Measurements from ENCODE around the gene ANKS1B. TPM values are rescaled to one million over a fixed set of nuclear protein-coding genes. Genes with fewer than 3 reads are reported as not detected.

Gene ANKS1B
- total RNA-seq, 4 donors from 2014 or later, result 1.5 to 5.5 (median 4.4) TPM

DNA sequence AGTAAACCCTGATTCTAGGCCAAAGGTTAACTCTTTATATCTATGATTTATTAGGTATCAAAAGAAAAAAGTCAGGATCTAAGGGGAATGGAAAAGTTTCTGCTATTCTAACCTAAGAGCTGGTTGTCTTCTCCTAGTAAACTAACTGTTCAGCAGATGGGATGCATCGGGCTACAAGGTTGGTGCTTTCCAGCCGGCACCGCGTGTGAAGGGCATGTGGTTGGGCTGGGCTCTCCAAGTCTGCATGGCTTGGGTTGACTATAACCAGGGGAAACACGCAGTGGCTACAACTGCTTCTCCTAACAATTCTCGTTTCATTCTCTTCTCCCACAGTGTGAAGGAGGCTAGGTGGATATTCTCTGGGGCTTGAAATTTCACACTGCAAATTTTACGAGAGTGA is 985.2 kb downstream of the ANKS1B start:
- no peak for DNase-seq (ENCODE audit: low spot score in 2 of 2)
- TF ChIP-seq POLR2A (IDR thresholded peaks at IDR 0.05), result no peak
- TF ChIP-seq, protein P1, sequence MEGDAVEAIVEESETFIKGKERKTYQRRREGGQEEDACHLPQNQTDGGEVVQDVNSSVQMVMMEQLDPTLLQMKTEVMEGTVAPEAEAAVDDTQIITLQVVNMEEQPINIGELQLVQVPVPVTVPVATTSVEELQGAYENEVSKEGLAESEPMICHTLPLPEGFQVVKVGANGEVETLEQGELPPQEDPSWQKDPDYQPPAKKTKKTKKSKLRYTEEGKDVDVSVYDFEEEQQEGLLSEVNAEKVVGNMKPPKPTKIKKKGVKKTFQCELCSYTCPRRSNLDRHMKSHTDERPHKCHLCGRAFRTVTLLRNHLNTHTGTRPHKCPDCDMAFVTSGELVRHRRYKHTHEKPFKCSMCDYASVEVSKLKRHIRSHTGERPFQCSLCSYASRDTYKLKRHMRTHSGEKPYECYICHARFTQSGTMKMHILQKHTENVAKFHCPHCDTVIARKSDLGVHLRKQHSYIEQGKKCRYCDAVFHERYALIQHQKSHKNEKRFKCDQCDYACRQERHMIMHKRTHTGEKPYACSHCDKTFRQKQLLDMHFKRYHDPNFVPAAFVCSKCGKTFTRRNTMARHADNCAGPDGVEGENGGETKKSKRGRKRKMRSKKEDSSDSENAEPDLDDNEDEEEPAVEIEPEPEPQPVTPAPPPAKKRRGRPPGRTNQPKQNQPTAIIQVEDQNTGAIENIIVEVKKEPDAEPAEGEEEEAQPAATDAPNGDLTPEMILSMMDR (IDR thresholded peaks at IDR 0.05), result no peak
- WGBS, 2 donors, result 65 to 71% methylated on average over 7 of the region's 7 CpGs
- intact Hi-C loops (cut with DNase I; ENCODE audit: low total_unique reads), result no loop called here
- H3K4me3 ChIP-seq (ENCODE audit: low read depth, poor library complexity, severe bottlenecking), result no peak overlapping the region

DNA sequence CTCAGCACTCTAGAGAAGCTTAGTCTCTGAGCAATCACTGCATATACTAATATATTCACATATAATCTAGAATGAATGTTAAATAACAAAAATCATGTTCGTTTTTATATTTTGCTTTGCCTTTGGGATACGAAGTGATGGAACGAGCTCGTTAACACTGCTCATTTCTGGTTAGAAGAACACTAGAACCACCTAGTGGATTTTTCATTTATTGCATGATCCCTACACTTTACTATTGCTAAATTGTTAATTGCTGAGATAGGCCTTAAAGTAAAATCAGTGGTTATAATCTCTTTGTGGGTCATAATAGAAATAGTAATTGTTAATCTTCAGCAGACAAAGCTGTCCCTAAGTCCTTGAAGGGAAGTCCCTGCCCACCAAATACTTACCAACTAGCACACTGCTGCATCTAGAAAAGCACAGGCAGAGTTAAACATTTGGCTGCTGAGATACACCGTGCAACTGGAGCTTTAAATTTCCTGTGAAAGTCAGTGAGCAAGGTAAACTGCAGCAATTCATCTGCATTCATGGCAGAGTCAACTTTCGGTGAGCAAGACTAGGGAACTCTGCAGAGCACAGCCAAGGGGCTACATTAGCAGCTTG is 985.9 kb downstream of the ANKS1B start:
- no peak for DNase-seq (ENCODE audit: low spot score in 2 of 2)
- TF ChIP-seq, protein P1 (IDR thresholded peaks at IDR 0.05), result no peak
- TF ChIP-seq POLR2A (IDR thresholded peaks at IDR 0.05), result no peak
- intact Hi-C loops (cut with DNase I; ENCODE audit: low total_unique reads), result no loop called here
- 17 to 21% methylated on average over 6 of the region's 6 CpGs for WGBS, 2 donors
- H3K4me3 ChIP-seq (ENCODE audit: low read depth, poor library complexity, severe bottlenecking), result no peak overlapping the region

DNA sequence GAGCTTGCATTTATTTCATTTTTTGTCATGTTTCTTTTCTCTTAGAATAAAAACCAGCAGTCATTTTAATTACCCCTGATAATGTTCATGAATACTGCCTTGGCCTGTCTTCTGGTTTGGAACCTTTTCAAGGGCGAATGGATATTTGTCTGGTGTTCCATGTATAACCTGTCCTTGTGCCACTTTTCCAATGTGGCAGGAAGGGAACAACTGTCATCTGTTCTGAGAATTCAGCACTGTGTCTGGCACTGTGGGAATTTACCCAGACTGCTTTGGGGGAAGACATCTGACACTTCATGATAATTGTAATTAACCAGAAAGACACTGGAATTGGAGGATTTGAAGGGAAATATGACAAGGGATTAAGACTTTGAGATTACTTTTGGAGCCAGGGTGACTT is 986.8 kb downstream of the ANKS1B start:
- TF ChIP-seq, protein P1 (IDR thresholded peaks at IDR 0.05), result no peak
- TF ChIP-seq POLR2A (IDR thresholded peaks at IDR 0.05), result no peak
- intact Hi-C loops (cut with DNase I; ENCODE audit: low total_unique reads), result no loop called here
- DNase-seq (ENCODE audit: low spot score in 2 of 2), result no peak
- H3K4me3 ChIP-seq (ENCODE audit: low read depth, poor library complexity, severe bottlenecking), result no peak overlapping the region
- 75 to 77% methylated on average over 1 of the region's 1 CpG for WGBS, 2 donors

DNA sequence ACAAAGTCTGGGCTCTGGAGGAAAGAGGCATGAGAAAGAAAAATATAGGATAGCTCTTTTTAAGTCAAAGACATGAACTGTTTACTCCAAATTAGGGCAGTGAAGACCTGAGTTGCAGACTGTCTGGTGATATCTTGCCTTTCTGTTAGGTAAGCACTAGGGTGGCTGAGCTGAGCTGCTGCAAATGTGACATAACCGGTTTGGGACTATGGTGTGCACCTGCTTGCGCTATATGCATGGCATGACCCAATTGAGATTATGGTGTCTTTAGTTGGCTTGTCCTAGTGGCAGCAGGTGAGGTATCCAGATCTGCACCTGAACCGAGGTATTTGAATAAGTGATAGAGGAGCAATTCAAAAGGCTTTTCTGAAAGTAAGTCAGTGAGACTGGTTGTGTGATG is 994.1 kb downstream of the ANKS1B start:
- intact Hi-C loops (cut with DNase I; ENCODE audit: low total_unique reads), result no loop called here
- WGBS, 2 donors, result 77 to 81% methylated on average over 3 of the region's 3 CpGs
- H3K4me3 ChIP-seq (ENCODE audit: low read depth, poor library complexity, severe bottlenecking), result no peak overlapping the region
- no peak for TF ChIP-seq POLR2A (IDR thresholded peaks at IDR 0.05)
- TF ChIP-seq, protein P1 (IDR thresholded peaks at IDR 0.05), result no peak
- no peak for DNase-seq (ENCODE audit: low spot score in 2 of 2)

DNA sequence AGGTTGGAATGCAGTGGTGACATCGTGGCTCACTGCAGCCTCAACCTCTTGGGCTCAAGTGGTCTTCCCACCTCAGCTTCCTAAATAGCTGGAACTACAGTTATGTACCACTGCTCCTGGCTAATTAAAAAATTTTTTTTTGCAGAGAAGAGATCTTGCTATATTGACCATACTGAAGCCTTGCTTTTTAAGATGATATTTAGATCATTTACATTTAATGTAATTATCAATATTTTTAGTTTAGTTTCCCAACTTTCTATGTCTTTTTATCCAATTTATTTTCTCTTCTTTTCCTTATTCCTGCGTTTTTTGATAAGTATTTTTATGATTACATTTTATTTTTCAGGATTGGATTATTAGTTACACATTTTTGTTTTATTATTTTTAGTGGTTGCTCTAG is 999.6 kb downstream of the ANKS1B start:
- 69 to 90% methylated on average over 2 of the region's 2 CpGs for WGBS, 2 donors
- no peak for DNase-seq (ENCODE audit: low spot score in 2 of 2)

More for the DNA sequence above, 999.6 kb downstream of the ANKS1B start:
- no peak for TF ChIP-seq POLR2A (IDR thresholded peaks at IDR 0.05)
- TF ChIP-seq, protein P1 (IDR thresholded peaks at IDR 0.05), result no peak
- no peak overlapping the region for H3K4me3 ChIP-seq (ENCODE audit: low read depth, poor library complexity, severe bottlenecking)
- intact Hi-C loops (cut with DNase I; ENCODE audit: low total_unique reads), result no loop called here
